Measurements from ENCODE around the gene PTPRK.
"Not testable (repeated sequence)": the region's sequence is repeated elsewhere in the genome, so short reads cannot be mapped to it uniquely, and the experiment has no call there.

Gene PTPRK

GRCh38 chr6:127952831-127953230 lies 567.6 kb downstream of the PTPRK start:
- no peak for DNase-seq (ENCODE audit: low read depth)

- DNase-seq (ENCODE audit: low read depth), result no peak
Observed at GRCh38 chr6:127952176-127952575, 568.2 kb downstream of the PTPRK start.

GRCh38 chr6:127951172-127951917 lies 569.1 kb downstream of the PTPRK start:
- DNase-seq (ENCODE audit: low read depth), result no peak

- no peak for DNase-seq (ENCODE audit: low read depth)
Observed at GRCh38 chr6:127950566-127951145, 569.7 kb downstream of the PTPRK start.

- no peak for DNase-seq (ENCODE audit: low read depth)
Observed at GRCh38 chr6:127949251-127949650, 571.1 kb downstream of the PTPRK start.

- no peak for DNase-seq (ENCODE audit: low read depth)
Observed at GRCh38 chr6:127946388-127946787, 574.0 kb downstream of the PTPRK start.

- no peak for DNase-seq (ENCODE audit: low read depth)
Observed at GRCh38 chr6:127945434-127946097, 574.8 kb downstream of the PTPRK start.

GRCh38 chr6:127941228-127941627 lies 579.2 kb downstream of the PTPRK start:
- no peak for DNase-seq (ENCODE audit: low read depth)

- no peak for DNase-seq (ENCODE audit: low read depth)
Observed at GRCh38 chr6:127939442-127940066, 580.8 kb downstream of the PTPRK start.

- no peak for DNase-seq (ENCODE audit: low read depth)
Observed at GRCh38 chr6:127938701-127939100, 581.7 kb downstream of the PTPRK start.

GRCh38 chr6:127937747-127938146 lies 582.7 kb downstream of the PTPRK start:
- no peak for DNase-seq (ENCODE audit: low read depth)

GRCh38 chr6:127937102-127937501 lies 583.3 kb downstream of the PTPRK start:
- DNase-seq (ENCODE audit: low read depth), result no peak

GRCh38 chr6:127934956-127935355 lies 585.4 kb downstream of the PTPRK start:
- DNase-seq (ENCODE audit: low read depth), result no peak

GRCh38 chr6:127933852-127934840 lies 586.3 kb downstream of the PTPRK start:
- DNase-seq (ENCODE audit: low read depth), result no peak

- DNase-seq (ENCODE audit: low read depth), result no peak
Observed at GRCh38 chr6:127933137-127933536, 587.3 kb downstream of the PTPRK start.

- DNase-seq (ENCODE audit: low read depth), result no peak
Observed at GRCh38 chr6:127932708-127933107, 587.7 kb downstream of the PTPRK start.

GRCh38 chr6:127926441-127926840 lies 594.0 kb downstream of the PTPRK start:
- DNase-seq (ENCODE audit: low read depth), result not testable (repeated sequence)

- DNase-seq (ENCODE audit: low read depth), result no peak
Observed at GRCh38 chr6:127924440-127924839, 596.0 kb downstream of the PTPRK start.

GRCh38 chr6:127924031-127924430 lies 596.4 kb downstream of the PTPRK start:
- no peak for DNase-seq (ENCODE audit: low read depth)

- no peak for DNase-seq (ENCODE audit: low read depth)
Observed at GRCh38 chr6:127923135-127923534, 597.3 kb downstream of the PTPRK start.

- no peak for DNase-seq (ENCODE audit: low read depth)
Observed at GRCh38 chr6:127921982-127922381, 598.4 kb downstream of the PTPRK start.

GRCh38 chr6:127920804-127921203 lies 599.6 kb downstream of the PTPRK start:
- no peak for DNase-seq (ENCODE audit: low read depth)
